GM12874 (cell line): ENCODE results near the gene TENT4A.

Source experiments
- TF ChIP-seq, protein P1 (sequence below): IDR thresholded peaks from 2 replicates; pipeline ENCODE4 v1.5.1; 2011; ENCODE audit warnings: low read depth, mild to moderate bottlenecking, control low read depth, low read length, moderate library complexity; ENCODE audit not compliant: insufficient read depth

Gene TENT4A

DNA sequence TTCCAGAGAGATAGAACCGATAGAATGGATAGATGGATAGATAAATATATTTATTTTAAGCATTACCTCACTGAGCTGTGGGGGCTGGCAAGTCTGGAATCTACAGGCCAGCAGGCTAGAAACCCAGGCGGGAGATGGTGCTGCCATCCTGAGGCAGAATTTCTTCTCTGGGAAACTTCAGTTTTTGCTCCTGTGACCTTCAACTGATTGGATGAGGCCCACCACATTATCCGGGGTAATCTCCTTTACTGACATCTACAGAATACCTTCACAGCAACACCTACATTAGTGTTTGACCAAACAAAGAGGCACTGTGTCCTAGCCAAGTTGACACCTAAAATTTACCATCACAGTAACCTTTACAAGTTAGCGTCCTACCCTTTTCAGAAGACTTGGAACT is 29.2 kb upstream of the TENT4A start:
- TF ChIP-seq, protein P1, sequence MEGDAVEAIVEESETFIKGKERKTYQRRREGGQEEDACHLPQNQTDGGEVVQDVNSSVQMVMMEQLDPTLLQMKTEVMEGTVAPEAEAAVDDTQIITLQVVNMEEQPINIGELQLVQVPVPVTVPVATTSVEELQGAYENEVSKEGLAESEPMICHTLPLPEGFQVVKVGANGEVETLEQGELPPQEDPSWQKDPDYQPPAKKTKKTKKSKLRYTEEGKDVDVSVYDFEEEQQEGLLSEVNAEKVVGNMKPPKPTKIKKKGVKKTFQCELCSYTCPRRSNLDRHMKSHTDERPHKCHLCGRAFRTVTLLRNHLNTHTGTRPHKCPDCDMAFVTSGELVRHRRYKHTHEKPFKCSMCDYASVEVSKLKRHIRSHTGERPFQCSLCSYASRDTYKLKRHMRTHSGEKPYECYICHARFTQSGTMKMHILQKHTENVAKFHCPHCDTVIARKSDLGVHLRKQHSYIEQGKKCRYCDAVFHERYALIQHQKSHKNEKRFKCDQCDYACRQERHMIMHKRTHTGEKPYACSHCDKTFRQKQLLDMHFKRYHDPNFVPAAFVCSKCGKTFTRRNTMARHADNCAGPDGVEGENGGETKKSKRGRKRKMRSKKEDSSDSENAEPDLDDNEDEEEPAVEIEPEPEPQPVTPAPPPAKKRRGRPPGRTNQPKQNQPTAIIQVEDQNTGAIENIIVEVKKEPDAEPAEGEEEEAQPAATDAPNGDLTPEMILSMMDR, result no peak

DNA sequence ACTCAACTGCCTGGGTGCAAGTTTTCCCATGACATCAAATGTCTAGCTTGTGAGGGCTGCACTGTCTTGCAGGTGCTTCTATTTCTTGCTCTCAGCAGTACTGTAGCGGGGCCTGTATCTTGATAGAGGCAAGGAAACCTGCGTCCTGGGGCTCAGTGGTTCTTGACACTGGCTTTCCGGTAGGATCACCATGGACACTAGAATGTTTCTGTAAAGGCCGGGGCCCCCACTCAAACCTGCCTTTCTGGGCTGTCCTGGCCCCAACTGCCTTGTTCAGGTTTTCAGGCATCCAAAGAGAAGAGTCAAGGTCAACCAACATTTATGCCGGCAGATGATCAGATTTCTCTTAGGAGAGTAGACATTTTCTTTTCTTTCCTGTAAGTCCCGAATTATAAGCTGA is 26.7 kb upstream of the TENT4A start:
- TF ChIP-seq, protein P1, result no peak

DNA sequence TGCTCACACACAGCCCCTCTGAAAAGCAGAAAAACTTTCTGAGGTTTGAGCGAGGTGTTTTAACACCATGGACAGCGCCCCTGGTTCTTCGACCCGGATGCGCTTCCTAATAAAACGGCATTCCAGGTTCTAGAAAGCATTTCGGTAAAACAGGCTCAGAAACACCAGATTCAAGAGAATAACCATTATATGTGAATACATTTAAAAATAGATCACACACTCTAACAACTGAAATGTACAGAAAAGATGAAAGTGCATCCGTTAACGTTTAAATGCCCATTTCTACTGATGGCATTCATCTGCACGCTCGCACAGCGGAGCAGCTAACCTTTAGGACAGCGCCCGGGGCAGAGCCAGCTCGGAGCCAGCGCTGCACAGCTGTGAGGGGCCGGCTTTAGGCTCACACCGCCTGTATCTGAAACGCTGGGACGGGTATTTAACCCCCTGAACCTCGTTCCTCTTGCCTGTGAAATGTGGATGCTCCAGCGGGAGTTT is 26.3 kb upstream of the TENT4A start:
- TF ChIP-seq, protein P1, result no peak

DNA sequence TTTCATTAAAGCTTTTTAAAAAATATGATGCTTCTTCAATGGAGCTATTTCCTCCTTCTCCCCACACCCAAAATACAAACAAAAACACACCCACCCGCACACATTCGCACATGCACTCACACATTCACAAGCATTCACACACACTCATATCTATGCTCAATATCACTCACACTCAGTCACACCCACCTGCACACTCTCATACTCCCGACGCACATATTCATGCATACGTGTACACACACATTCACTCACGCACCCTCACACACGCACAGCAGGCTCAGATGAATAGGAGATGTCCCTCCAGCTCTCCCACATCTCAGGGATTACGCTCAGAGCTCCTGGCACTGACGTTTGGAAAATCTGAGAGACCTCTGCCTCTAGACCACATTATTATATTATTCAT is 25.7 kb upstream of the TENT4A start:
- TF ChIP-seq, protein P1, result no peak

DNA sequence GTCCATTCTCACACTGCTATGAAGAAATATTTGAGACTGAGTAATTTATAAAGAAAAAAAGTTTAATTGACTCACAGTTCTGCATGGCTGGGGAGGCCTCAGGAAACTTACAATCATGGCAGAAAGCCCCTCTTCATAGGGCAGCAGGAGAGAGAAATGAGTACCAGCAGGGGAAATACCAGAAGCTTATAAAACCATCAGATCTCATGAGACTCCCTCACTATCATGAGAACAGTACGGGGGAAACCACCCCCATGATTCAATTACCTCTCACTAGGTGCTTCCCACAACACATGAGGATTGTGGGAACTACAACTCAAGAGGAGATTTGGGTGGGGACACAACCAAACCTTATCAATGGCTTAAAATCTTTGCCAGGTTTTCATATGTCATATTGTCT is 20.3 kb upstream of the TENT4A start:
- TF ChIP-seq, protein P1, result no peak

DNA sequence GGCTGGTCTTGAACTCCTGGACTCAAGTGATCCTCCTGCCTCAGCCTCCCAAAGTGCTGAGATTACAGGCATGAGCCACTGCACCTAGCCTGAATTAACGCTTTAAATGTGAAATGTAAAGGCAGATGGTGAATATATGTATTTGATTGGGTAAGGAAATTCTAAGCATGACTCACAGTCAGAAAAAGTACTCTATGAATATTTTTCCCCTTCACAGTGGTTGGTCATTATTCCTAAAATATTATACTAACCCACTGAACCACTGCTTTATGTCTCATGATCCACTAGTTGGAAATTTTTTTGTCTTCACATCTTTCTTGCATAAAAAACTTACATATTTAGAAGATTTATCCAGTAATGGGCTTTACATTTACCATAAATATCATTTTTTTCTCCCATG is 14.5 kb upstream of the TENT4A start:
- TF ChIP-seq, protein P1, result no peak

DNA sequence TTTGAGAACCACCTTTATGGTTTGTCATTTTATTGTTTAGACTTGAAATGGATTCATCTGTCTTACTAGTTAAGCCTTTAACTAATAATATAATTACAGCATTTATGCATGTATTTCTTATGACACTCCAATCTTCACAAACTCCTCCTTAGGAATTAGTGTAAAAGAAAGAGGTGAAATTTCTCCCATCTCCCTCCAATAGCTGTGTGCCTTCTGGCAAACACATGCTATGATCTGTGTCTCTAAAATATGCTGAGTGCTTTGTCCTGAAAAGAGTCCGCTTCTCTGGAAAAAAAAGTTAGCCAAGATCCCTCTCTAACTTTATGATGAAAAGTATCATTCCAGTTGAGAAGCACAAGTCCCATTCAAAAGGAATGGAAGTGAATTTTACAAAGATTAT is 13.9 kb upstream of the TENT4A start:
- TF ChIP-seq, protein P1, result no peak
